Ishikawa (cell line): ENCODE measurements around the gene FBXL20.

Experiments
- CREB1 ChIP-seq: IDR thresholded peaks from 2 replicates; pipeline ENCODE4 v1.6.1; 2012; ENCODE audit warnings: low read depth
- EGR1 ChIP-seq: IDR thresholded peaks from 2 replicates; pipeline ENCODE4 v1.6.1; 2012
- EP300 ChIP-seq: IDR thresholded peaks from 2 replicates; pipeline ENCODE4 v1.6.1; 2012; ENCODE audit warnings: borderline replicate concordance
- FOXM1 ChIP-seq: IDR thresholded peaks from 2 replicates; pipeline ENCODE4 v1.6.1; 2012; ENCODE audit warnings: low read depth, borderline replicate concordance
- MAX ChIP-seq: IDR thresholded peaks from 2 replicates; pipeline ENCODE4 v1.6.1; 2012
- NFIC ChIP-seq: IDR thresholded peaks from 2 replicates; pipeline ENCODE4 v1.6.1; 2012
- RAD21 ChIP-seq: IDR thresholded peaks from 2 replicates; pipeline ENCODE4 v1.6.1; 2012; ENCODE audit warnings: low read depth
- REST ChIP-seq: IDR thresholded peaks from 2 replicates; pipeline ENCODE4 v1.6.1; 2012; ENCODE audit warnings: low read depth, mild to moderate bottlenecking
- TAF1 ChIP-seq: IDR thresholded peaks from 2 replicates; pipeline ENCODE4 v1.6.1; 2012; ENCODE audit warnings: low read depth, mild to moderate bottlenecking
- TCF12 ChIP-seq: IDR thresholded peaks from 2 replicates; pipeline ENCODE4 v1.6.1; 2012; ENCODE audit warnings: low read depth
- YY1 ChIP-seq: IDR thresholded peaks from 2 replicates; pipeline ENCODE4 v1.6.1; 2012; ENCODE audit warnings: low read depth
- ZBTB7A ChIP-seq: IDR thresholded peaks from 2 replicates; pipeline ENCODE4 v1.6.1; 2012; ENCODE audit warnings: low read depth

DNA sequence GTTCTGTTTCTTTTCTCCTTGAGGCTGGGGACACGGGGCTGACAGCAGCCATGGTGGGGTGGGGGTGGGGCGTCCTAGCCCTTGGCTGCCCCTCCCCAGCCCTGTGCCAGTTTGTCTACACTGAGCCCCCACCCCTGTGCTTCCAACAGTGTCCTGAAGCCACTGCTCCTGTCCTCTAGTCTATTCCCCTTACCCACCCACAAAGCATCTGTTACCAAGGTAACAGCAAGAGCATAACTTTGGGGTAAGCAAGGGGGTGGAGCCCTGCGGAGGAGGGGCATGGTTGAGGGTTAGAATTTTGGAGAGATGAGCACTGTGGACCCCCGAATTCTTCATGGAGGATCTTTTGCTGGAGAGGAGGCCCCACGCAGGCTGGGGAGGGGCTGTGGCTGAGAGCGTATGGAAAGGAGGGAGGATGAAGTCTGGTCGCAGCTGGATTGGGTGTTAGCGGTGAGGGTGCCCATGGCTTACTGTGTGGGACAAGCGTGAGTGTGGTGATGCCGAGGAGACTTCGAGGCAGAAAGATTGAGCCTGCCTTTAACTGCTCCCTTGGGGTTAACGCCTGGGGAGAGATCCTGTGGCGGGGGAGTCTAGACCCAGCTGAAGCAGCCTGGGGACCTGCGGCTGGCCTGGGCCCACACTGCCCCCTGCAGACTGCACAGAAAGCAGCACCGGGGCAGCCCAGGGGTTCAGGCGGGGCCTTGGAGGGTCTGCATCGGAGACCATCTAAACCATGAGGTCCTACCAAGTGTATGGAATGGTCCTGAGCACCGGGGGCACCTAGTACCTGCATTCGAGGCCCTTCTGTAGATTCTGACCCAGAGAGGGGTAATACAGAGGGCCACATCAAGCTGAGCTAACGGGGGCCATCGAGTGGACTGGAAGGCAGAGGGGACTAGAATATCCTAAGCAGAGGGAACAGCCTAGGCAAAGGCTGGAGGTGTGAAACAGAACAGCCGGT lies 169.6 kb downstream of the FBXL20 start:
- TF ChIP-seq MAX (no peak), EP300 (no peak), NFIC (no peak), YY1 (no peak), EGR1 (no peak), CREB1 (no peak), RAD21 (peak; percentile 91), TAF1 (no peak), ZBTB7A (peak; percentile 71; the same call in 1 of the 2 replicates), REST (no peak), TCF12 (no peak), FOXM1 (no peak)
